Gastrocnemius medialis (tissue), 4 donors: Measurements from ENCODE around the gene KRT85.

ENCODE experiments used
- POLR2A ChIP-seq, 2 donors: fragments of 450-650 bp; IDR thresholded peaks; one replicate each; pipeline ENCODE4 v1.6.1; 2017; ENCODE audit warnings: antibody characterized with exemption in 2 of 2, mild to moderate bottlenecking in 2 of 2, moderate library complexity in 2 of 2
- TF ChIP-seq, protein P1 (sequence below), 5 experiments: fragments of 450-650 bp in 3 of 5; fragments of 200-600 bp in 2 of 5; sonication (generic) in 2 of 5; IDR thresholded peaks in 4 of 5; conservative IDR thresholded peaks in 1 of 5; 1 replicate in 4 of 5; 2 replicates in 1 of 5; pipeline ENCODE4 v1.5.1; 2016 to 2019; ENCODE audit warnings: antibody characterized with exemption in 5 of 5, mild to moderate bottlenecking in 3 of 5, moderate library complexity in 3 of 5

DNA sequence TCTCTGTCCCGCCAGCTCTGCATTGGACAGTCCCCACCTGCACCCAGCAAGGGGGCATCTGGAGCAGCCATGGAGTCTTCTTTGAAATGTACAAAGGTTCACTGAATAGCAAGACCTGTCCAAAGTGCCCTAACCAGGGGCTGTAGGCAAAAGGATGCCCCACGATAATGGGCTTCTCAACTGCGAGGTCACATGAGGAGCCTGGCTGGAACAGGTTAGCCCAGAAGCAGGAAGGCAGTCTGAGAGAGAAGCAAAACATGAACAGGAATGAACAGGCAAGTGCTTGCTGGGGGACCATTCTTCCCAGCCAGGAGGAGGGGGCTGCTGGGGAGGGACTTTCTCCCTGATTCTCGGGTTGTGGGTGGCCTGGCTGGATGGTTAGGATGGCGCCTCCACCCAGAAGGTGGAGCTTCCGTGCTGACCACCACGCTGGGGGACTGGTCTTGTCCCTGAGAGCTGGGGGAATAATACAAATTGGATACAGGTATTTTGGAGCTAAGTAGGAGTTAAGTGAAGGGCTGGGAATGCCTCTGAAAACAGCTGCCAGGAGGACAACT is 7.1 kb downstream of the KRT85 start:
- TF ChIP-seq, protein P1, sequence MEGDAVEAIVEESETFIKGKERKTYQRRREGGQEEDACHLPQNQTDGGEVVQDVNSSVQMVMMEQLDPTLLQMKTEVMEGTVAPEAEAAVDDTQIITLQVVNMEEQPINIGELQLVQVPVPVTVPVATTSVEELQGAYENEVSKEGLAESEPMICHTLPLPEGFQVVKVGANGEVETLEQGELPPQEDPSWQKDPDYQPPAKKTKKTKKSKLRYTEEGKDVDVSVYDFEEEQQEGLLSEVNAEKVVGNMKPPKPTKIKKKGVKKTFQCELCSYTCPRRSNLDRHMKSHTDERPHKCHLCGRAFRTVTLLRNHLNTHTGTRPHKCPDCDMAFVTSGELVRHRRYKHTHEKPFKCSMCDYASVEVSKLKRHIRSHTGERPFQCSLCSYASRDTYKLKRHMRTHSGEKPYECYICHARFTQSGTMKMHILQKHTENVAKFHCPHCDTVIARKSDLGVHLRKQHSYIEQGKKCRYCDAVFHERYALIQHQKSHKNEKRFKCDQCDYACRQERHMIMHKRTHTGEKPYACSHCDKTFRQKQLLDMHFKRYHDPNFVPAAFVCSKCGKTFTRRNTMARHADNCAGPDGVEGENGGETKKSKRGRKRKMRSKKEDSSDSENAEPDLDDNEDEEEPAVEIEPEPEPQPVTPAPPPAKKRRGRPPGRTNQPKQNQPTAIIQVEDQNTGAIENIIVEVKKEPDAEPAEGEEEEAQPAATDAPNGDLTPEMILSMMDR (IDR thresholded peaks at IDR 0.05 in 4 of 5, conservative IDR thresholded peaks at IDR 0.05 in 1 of 5) = no peak
- no peak for TF ChIP-seq POLR2A (IDR thresholded peaks at IDR 0.05)
